H1 (cell line): ENCODE data around the gene HSF5. TPM values are rescaled to one million over a fixed set of nuclear protein-coding genes. Genes with fewer than 3 reads are reported as not detected.

ENCODE experiments used
- CTCF ChIA-PET: fragments of 300-600 bp; sonication (Branson Sonifier 250); formaldehyde crosslinking; loops from one replicate; lab custom pipeline; 2021; ENCODE audit not compliant: partially characterized antibody; lab: Charles Lee
- POLR2A ChIA-PET: fragments of 300-600 bp; sonication (Branson Sonifier 250); formaldehyde crosslinking; loops from one replicate; lab custom pipeline; 2021; ENCODE audit warnings: inconsistent platforms; ENCODE audit not compliant: partially characterized antibody; lab: Charles Lee
- DNase-seq, 2 experiments: peaks; one replicate each; pipeline versions ENCODE4 v3.0.0 to v3.0.0-alpha.2; 2010 to 2022; ENCODE audit warnings: low spot score in 2 of 2, low read depth in 1 of 2, mixed read lengths in 1 of 2
- FAIRE-seq: peaks from 2 replicates; lab custom pipeline; 2011; peaks lifted over from hg19 to GRCh38; lab: Jason Lieb, UNC
- H2AFZ ChIP-seq: 2 replicates; pipeline ENCODE4 v1.8.1; 2012; ENCODE audit warnings: low read length, inconsistent platforms
- H2AK5ac ChIP-seq: 2 replicates; pipeline ENCODE4 v1.6.1; 2013; ENCODE audit warnings: low read depth, low read length
- H2BK120ac ChIP-seq: replicated peaks from 2 replicates; pipeline ENCODE3; 2013; ENCODE audit warnings: low read depth, low read length, inconsistent platforms
- H2BK12ac ChIP-seq: 2 replicates; pipeline ENCODE4 v1.6.1; 2013; ENCODE audit warnings: low read depth, low read length
- H2BK15ac ChIP-seq: 2 replicates; pipeline ENCODE4 v1.6.1; 2013; ENCODE audit warnings: low read length
- H2BK20ac ChIP-seq: 2 replicates; pipeline ENCODE4 v1.6.1; 2013; ENCODE audit warnings: low read length
- H2BK5ac ChIP-seq: 2 replicates; pipeline ENCODE4 v1.6.1; 2013; ENCODE audit warnings: low read depth, low read length
- H3K14ac ChIP-seq: 2 replicates; pipeline ENCODE4 v1.6.1; 2013; ENCODE audit warnings: inconsistent platforms; ENCODE audit not compliant: insufficient read length
- H3K18ac ChIP-seq: 2 replicates; pipeline ENCODE4 v1.6.1; 2013; ENCODE audit warnings: low read length; ENCODE audit errors: extremely low read depth
- H3K23ac ChIP-seq: 2 replicates; pipeline ENCODE4 v1.6.1; 2013; ENCODE audit warnings: inconsistent platforms; ENCODE audit not compliant: insufficient read length
- H3K23me2 ChIP-seq: 2 replicates; pipeline ENCODE4 v1.6.1; 2013; ENCODE audit warnings: low read depth, low read length
- H3K27ac ChIP-seq: 2 replicates; pipeline ENCODE4 v1.6.1; 2011; ENCODE audit warnings: low read depth, low read length, inconsistent platforms
- H3K27me3 ChIP-seq, 4 experiments: replicated peaks in 1 of 4; 1 replicate in 1 of 4; 2 replicates in 3 of 4; pipeline versions ENCODE4 v1.6.1 to v1.8.1; 2011 to 2013; ENCODE audit warnings: low read length in 3 of 4, mild to moderate bottlenecking in 3 of 4, inconsistent platforms in 2 of 4, mixed read lengths in 2 of 4, moderate library complexity in 1 of 4; ENCODE audit not compliant: control insufficient read depth in 3 of 4, insufficient read depth in 3 of 4; ENCODE audit errors: extremely low read depth in 1 of 4
- H3K36me3 ChIP-seq, 4 experiments: 2 replicates each; pipeline versions ENCODE4 v1.6.1 to v1.8.1; 2011 to 2013; ENCODE audit warnings: mild to moderate bottlenecking in 4 of 4, low read length in 3 of 4, moderate library complexity in 2 of 4, control low read depth in 1 of 4, inconsistent platforms in 1 of 4; ENCODE audit not compliant: insufficient read depth in 4 of 4, control insufficient read depth in 2 of 4
- H3K4ac ChIP-seq: replicated peaks from 2 replicates; pipeline ENCODE3; 2013; ENCODE audit warnings: low read length, low read depth, mixed read lengths, inconsistent platforms; ENCODE audit not compliant: insufficient read length
- H3K4me1 ChIP-seq, 4 experiments: replicated peaks in 1 of 4; 1 replicate in 1 of 4; 2 replicates in 3 of 4; pipeline versions ENCODE4 v1.6.1 to v1.8.1; 2011 to 2013; ENCODE audit warnings: low read length in 3 of 4, inconsistent platforms in 2 of 4, mixed read lengths in 1 of 4; ENCODE audit not compliant: insufficient read depth in 4 of 4, control insufficient read depth in 3 of 4
- H3K4me2 ChIP-seq, 2 experiments: 2 replicates each; pipeline versions ENCODE4 v1.6.1 to v1.8.1; 2011 to 2013; ENCODE audit warnings: low read depth in 2 of 2, low read length in 2 of 2, control low read depth in 1 of 2, inconsistent platforms in 1 of 2, mild to moderate bottlenecking in 1 of 2; ENCODE audit not compliant: insufficient read depth in 1 of 2
- H3K4me3 ChIP-seq, 4 experiments: fragments of 200-600, 300-600 bp in 1 of 4; sonication (generic), shearing (Covaris generic), sonication (Bioruptor Twin) in 1 of 4; 2 replicates each; pipeline versions ENCODE4 v1.5.1 to v1.8.1; 2011 to 2016; ENCODE audit warnings: low read length in 4 of 4, low read depth in 3 of 4, control low read depth in 2 of 4, inconsistent platforms in 2 of 4, mild to moderate bottlenecking in 2 of 4, mixed read lengths in 1 of 4, moderate library complexity in 1 of 4; ENCODE audit not compliant: insufficient read depth in 2 of 4; ENCODE audit errors: extremely low read depth in 1 of 4
- H3K56ac ChIP-seq: replicated peaks from 2 replicates; pipeline ENCODE3; 2013; ENCODE audit warnings: low read depth, mild to moderate bottlenecking, mixed read lengths, low read length, inconsistent platforms; ENCODE audit not compliant: insufficient read length
- H3K79me1 ChIP-seq: 2 replicates; pipeline ENCODE4 v1.6.1; 2013; ENCODE audit warnings: low read depth, low read length, control low read depth
- H3K79me2 ChIP-seq, 2 experiments: 2 replicates each; pipeline versions ENCODE4 v1.6.1 to v1.8.1; 2012 to 2013; ENCODE audit warnings: low read length in 2 of 2, mild to moderate bottlenecking in 2 of 2, inconsistent platforms in 1 of 2; ENCODE audit not compliant: insufficient read depth in 2 of 2, control insufficient read depth in 1 of 2
- H3K9ac ChIP-seq, 4 experiments: replicated peaks in 1 of 4; 1 replicate in 1 of 4; 2 replicates in 3 of 4; pipeline versions ENCODE4 v1.6.1 to v1.8.1; 2011 to 2013; ENCODE audit warnings: low read depth in 3 of 4, low read length in 3 of 4, control low read depth in 2 of 4, mild to moderate bottlenecking in 2 of 4, moderate library complexity in 2 of 4, inconsistent platforms in 1 of 4; ENCODE audit errors: extremely low read depth in 1 of 4
- H3K9me3 ChIP-seq, 2 experiments: 2 replicates each; pipeline versions ENCODE4 v1.6.1 to v1.8.1; 2012 to 2013; ENCODE audit warnings: mild to moderate bottlenecking in 2 of 2, moderate library complexity in 2 of 2, control low read depth in 1 of 2, inconsistent platforms in 1 of 2, low read depth in 1 of 2, low read length in 1 of 2, mixed read lengths in 1 of 2; ENCODE audit not compliant: insufficient read depth in 2 of 2
- H4K20me1 ChIP-seq, 2 experiments: replicated peaks in 1 of 2; 2 replicates each; pipeline versions ENCODE3 to v1.8.1; 2011 to 2013; ENCODE audit warnings: inconsistent platforms in 2 of 2, low read length in 2 of 2, mild to moderate bottlenecking in 1 of 2; ENCODE audit not compliant: insufficient read depth in 2 of 2, control insufficient read depth in 1 of 2
- H4K5ac ChIP-seq: 2 replicates; pipeline ENCODE4 v1.6.1; 2013; ENCODE audit warnings: low read length, low read depth, mixed read lengths, inconsistent platforms; ENCODE audit not compliant: insufficient read length
- H4K8ac ChIP-seq: 2 replicates; pipeline ENCODE4 v1.8.0; 2013; ENCODE audit warnings: mild to moderate bottlenecking, moderate library complexity, low read length, inconsistent platforms; ENCODE audit not compliant: insufficient read depth; ENCODE audit errors: extremely low read depth
- H4K91ac ChIP-seq: replicated peaks from 2 replicates; pipeline ENCODE3; 2013; ENCODE audit warnings: low read length, mixed read lengths, inconsistent platforms; ENCODE audit not compliant: insufficient read length
- SAP30 ChIP-seq: fragments of 300-600 bp; sonication (generic); IDR thresholded peaks from 2 replicates; pipeline ENCODE4 v1.7.1; 2012; ENCODE audit warnings: low read length, moderate library complexity, mild to moderate bottlenecking, inconsistent platforms; ENCODE audit not compliant: insufficient read depth, insufficient replicate concordance
- WGBS, 2 experiments: shearing (Covaris generic) in 1 of 2; methylation state at CpG; one replicate each; pipeline versions ENCODE4 v1.1.6 to v1.1.7; 2013 to 2015; ENCODE audit warnings: low lambda C conversion rate in 2 of 2, mixed read lengths in 2 of 2, inconsistent platforms in 1 of 2, low coverage in 1 of 2, missing lambda C conversion rate in 1 of 2; ENCODE audit not compliant: insufficient replicate concordance in 2 of 2, insufficient coverage in 1 of 2, insufficient read length in 1 of 2; ENCODE audit errors: extremely low coverage in 1 of 2, missing lambda C conversion rate in 1 of 2; 5-methylcytosine and 5-hydroxymethylcytosine counted together
- polyA plus RNA-seq, 7 experiments: library from polyadenylated mRNA; depleted of rRNA in 3 of 7; stranded (reverse) in 5 of 7; unstranded in 2 of 7; fragments of >200 nt in 5 of 7; fragments of 200-250 nt in 2 of 7; gene quantifications; 1 replicate in 5 of 7; 2 replicates in 1 of 7; 4 replicates in 1 of 7; pipeline versions ENCODE4 v1.2.1 to v1.2.3, GENCODE V29; 2011 to 2013; ENCODE audit warnings: missing spikeins in 2 of 7, mixed read lengths in 2 of 7
- total RNA-seq: library from RNA; stranded (reverse); fragmentation: NEBNext Ultra II Directional; extraction: Animal tissue kit (Norgen Biotek cat#: 25700); gene quantifications from 2 replicates; pipeline ENCODE4 v1.2.1, GENCODE V29; 2021

Gene HSF5
- total and polyA plus RNA-seq, 2 of the 8 experiments (the other 6 are each of a cell fraction or from before 2014, with no cell fraction given): not detected

DNA sequence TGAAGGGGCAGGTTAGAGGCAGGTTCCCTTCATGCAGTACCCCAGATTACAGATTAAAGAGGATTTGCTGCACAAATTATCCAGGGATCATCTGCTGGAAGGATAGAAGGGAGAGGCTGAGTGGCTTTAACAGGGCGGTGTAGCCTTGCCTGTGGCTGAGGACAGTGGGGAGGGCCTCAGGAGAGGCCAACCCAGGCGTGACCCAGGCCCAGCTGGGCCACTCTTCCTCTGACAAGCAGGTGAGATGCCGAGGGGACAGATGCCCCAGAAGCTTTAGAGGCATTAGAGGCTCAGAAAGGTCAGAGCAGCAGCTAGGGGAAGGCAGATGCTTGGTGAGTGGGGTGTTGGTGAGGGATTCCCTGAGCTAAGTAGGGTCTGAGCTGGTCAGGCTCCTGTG lies 44.3 kb upstream of the HSF5 start:
- Histone ChIP-seq H4K5ac (no peak overlapping the region), H3K14ac (no peak overlapping the region), H2BK15ac (peak overlapping the region; percentile 92; the same call in 1 of the 2 replicates), H2BK12ac (peak overlapping the region; percentile 80; the same call in 1 of the 2 replicates), H2BK20ac (no peak overlapping the region), H3K23ac (no peak overlapping the region), H3K27me3 (peaks cover 0 to 6% (median 4%) of the 10 kb centered on the region in 4 experiments; a peak in 5 of 7 replicates), H3K4me2 (peak overlapping the region; percentile 89 to 98), H3K9me3 (no peaks in the 10 kb centered on the region), H4K91ac (peak overlapping the region; percentile 40), H4K20me1 (no peaks in the 10 kb centered on the region), H3K79me2 (no peaks in the 10 kb centered on the region), H2BK120ac (peak overlapping the region; percentile 14), H3K36me3 (no peaks in the 10 kb centered on the region), H4K8ac (no peak overlapping the region), H3K79me1 (no peaks in the 10 kb centered on the region), H3K27ac (no peak overlapping the region), H2BK5ac (no peak overlapping the region), H3K4me1 (peaks cover 7 to 15% (median 9%) of the 10 kb centered on the region in 4 experiments), H2AFZ (no peak overlapping the region), H3K18ac (no peak overlapping the region), H3K4me3 (peak overlapping the region; percentile 67 to 90 (median 72); a peak in 7 of 8 replicates), H3K23me2 (peaks cover 12% of the 10 kb centered on the region), H3K56ac (no peak overlapping the region), H3K9ac (peak overlapping the region in 1 of 4 experiments; percentile 13; a peak in 2 of 7 replicates), H2AK5ac (peak overlapping the region; percentile 65; the same call in 1 of the 2 replicates), H3K4ac (no peak overlapping the region)
- no peak for TF ChIP-seq SAP30
- DNase-seq (no peak), FAIRE-seq (no peak)
- ChIA-PET POLR2A (interaction anchor here (3.3 to 6.0 kb wide), 4 partner anchors 13 to 126 kb away, joined by 9 to 32 read pairs (median 30); partner anchors contain the start of gene MTMR4), CTCF (interaction anchor here (0.6 to 16.5 kb wide), 5 partner anchors 10 to 63 kb away, joined by 3 to 163 read pairs (median 37); a partner anchor contains a TSS)
- 66% methylated on average over 3 of the region's 3 CpGs; no CpG with 5 or more reads in 1 of the 2 experiments for WGBS, 2 experiments
